ENCODE measurements around the gene EEFSEC.

Gene EEFSEC

GRCh38 chr3:128427175-128427857, 274.0 kb downstream of the EEFSEC start:
- no peak for DNase-seq (ENCODE audit: low read depth)

GRCh38 chr3:128427872-128428822, 274.9 kb downstream of the EEFSEC start:
- DNase-seq (ENCODE audit: low read depth) = no peak

DNA sequence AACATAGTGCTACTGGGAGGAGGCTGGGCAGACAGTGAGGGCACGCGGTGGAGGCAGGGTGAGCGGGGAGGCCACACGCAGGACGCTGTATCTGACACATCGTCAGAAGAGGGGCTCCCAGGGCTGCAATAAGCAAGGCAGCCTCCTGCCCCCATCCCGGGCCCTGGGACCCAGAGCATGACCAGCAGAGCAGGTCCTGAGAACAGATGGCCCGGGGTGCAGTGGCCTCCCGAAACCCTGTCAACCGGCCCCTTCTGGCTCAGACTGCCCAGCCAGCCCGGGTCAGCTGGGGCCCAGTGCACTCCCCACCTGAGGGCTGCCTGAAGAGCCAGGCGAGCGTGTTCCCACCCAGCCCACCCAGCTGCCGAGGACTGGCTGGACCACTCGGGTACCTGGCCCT, 276.0 kb downstream of the EEFSEC start:
- DNase-seq (ENCODE audit: low read depth) = no peak

GRCh38 chr3:128429751-128430150, 276.5 kb downstream of the EEFSEC start:
- DNase-seq (ENCODE audit: low read depth) = no peak

DNA sequence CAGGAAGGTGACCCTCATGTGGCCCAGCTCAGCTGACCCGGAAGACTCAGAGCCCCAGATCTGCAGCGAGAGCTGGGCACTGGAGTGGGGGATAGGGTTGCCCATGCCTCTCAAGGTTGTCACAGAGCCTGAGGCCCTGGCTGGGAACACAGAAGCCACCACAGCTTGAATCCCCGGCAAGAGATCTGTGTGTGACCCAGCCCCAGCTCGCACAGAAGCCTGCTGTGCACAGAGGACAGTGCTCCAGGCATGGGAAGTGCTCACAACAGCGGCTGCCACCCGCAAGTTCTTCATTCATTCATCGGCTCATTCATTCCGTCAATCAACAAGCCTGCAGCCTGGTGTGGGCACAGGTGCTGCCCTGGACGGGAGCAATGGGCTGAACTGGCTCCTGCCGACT, 277.0 kb downstream of the EEFSEC start:
- no peak for DNase-seq (ENCODE audit: low read depth)

DNA sequence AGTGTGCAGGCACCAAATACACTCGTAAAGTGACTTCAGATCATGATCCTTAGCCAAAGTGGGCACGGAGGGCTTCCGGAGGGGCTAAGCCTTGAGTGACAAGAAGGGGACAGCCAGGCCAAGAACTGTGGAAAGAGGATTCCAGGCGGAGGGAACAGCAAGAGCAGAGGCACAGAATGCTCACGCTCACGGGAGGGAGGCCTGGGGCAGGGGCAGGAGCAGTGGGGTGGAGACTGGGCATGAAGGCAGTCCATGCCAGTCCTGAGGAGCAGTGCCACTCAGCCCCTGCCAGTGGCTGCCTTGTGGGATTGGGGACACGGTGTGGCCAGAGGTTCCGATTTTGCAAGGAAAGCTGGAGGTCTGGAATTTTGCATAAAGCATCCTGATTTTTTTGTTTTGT, 277.4 kb downstream of the EEFSEC start:
- DNase-seq (ENCODE audit: low read depth) = no peak

DNA sequence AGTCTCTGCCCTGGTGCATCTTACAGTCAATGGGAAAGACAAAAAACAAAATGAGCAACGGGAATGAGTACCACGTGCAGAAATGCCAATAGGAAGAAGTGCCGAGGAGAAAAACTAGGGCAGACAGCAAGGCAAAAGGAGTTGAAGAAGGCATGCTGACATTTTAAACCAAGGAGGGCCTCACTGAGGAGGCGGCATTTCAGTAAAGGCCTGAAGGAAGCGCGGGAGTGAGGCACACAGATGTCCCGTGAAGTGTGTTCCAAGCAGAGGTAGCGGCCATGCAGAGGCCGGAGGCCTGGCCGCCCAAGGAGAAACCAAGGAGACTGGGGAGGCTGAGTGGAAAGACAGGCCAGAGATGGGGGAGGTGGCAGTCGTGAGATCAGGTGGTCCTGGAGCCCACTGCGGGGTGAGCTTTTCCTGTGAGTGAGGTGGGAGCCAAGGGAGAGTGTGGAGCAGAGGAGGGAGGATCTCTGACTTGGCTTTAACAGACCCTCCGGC, 278.6 kb downstream of the EEFSEC start:
- no peak for DNase-seq (ENCODE audit: low read depth)

- DNase-seq (ENCODE audit: low read depth) = no peak
Observed at GRCh38 chr3:128432301-128432970, 279.2 kb downstream of the EEFSEC start.

- DNase-seq (ENCODE audit: low read depth) = peak; percentile 20
Observed at GRCh38 chr3:128432971-128433836, 279.9 kb downstream of the EEFSEC start.

- peak; percentile 43 for DNase-seq (ENCODE audit: low read depth)
Observed at GRCh38 chr3:128433837-128434165, 280.5 kb downstream of the EEFSEC start.

DNA sequence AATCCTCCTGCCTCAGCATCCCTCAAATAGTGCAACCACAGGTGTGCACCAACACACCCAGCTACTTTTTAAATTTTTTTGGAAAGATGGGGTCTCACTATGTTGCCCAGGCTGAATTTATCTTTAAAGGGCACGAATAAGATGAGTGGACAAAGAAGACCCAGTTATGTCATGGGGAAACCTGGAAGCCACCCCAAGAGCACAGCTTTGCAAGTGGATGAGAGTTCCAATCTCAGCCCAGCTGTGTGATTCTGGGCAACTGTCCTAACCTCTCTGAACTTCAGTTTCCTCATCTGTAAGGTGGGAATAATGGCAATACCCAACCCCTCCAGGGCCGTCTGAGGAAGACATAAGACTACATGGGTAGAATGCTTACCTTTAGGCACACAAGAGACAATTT, 281.2 kb downstream of the EEFSEC start:
- DNase-seq (ENCODE audit: low read depth) = no peak

- DNase-seq (ENCODE audit: low read depth) = peak; percentile 47
Observed at GRCh38 chr3:128435058-128435457, 281.8 kb downstream of the EEFSEC start.

DNA sequence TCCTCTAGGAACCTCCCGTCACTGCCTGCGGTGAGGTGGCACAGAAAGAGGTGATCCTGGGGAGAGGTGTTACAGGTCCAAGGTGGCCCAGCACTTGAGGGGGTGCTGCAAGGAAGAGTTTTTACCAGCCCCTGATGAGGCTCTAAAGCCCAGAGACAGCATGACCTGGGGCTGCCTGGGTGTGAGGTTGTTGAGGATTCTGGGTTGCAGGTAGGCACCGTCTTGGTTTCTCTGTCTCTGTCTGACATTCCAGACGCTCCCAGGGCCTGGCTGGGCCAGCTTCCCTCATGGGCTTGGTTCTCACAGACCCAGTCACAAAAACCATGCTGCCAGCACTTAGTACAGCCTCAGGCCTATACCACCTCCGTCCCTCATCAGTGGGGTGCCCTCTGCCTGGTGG, 282.3 kb downstream of the EEFSEC start:
- DNase-seq (ENCODE audit: low read depth) = no peak

DNA sequence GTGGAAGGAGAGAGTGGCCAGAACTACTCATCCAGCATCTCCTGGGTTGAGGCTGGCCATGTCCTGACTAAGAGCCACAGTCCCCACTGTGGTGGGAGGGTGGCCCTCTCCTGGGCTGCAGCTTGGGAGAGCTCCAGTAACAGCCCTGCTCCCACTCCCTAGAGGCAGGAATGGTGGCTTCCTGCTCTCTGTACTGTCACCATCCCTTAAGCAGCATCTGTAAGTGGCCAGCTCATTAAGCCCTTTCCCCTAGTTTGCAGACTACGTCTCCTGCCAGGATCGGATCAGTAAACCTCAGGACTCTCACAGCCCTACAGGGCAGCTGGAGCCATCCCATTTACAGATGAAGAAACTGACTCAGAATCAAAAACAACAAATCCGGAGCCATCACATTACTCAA, 282.9 kb downstream of the EEFSEC start:
- DNase-seq (ENCODE audit: low read depth) = peak; percentile 72

GRCh38 chr3:128438488-128439072, 285.3 kb downstream of the EEFSEC start:
- no peak for DNase-seq (ENCODE audit: low read depth)

DNA sequence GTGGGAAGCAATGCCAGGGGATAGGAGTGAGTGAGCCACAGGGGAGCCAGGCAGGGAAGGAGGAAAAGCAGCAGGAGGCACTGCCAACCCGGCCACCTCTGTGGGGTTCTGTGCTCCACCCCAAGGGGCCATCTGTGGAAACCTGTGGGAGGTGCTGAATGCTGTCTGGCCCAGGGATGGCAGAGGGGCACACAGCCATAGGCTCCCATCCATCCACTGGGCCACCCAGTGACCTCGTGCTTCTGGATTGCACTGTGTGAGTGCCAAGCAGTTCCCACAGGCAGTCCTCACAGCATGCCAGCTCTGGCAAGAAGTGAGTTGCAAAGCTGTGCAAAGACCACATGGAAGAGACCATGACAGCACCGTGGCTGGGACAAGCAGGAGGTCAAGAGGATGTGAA, 285.9 kb downstream of the EEFSEC start:
- peak; percentile 69 for DNase-seq (ENCODE audit: low read depth)

- DNase-seq (ENCODE audit: low read depth) = no peak
Observed at GRCh38 chr3:128442070-128442469, 288.8 kb downstream of the EEFSEC start.

GRCh38 chr3:128442949-128443348, 289.7 kb downstream of the EEFSEC start:
- DNase-seq (ENCODE audit: low read depth) = no peak

DNA sequence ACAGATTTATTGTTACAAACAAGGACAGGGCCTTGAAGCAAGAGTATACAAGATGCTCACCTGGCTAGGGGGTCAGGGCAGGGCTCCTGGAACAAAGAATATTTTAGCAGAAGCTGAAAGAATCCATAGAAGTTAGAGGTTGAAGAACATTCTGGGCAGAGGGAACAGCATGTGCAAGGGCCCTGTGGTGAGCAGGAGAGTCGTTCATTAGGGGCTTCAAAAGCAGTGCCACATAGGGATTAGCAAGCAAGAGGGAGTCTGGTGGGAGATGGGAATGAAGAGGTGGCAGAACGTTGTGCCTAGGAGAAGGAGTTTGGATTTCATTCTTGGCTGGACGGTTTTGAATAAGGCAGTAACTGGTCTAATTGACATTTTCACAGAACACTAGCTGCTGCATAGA, 290.5 kb downstream of the EEFSEC start:
- no peak for DNase-seq (ENCODE audit: low read depth)

GRCh38 chr3:128445357-128445756, 292.1 kb downstream of the EEFSEC start:
- no peak for DNase-seq (ENCODE audit: low read depth)

GRCh38 chr3:128446821-128447220, 293.5 kb downstream of the EEFSEC start:
- no peak for DNase-seq (ENCODE audit: low read depth)
